DOHH2 (cell line): ENCODE measurements around the gene SEMA3D.

Experiments
- CTCF ChIP-seq: fragments of 200-600 bp; sonication (generic); IDR thresholded peaks from one replicate; pipeline ENCODE4 v1.5.1; 2014; ENCODE audit warnings: antibody characterized with exemption, mild to moderate bottlenecking, low read depth, low read length; ENCODE audit not compliant: poor library complexity, severe bottlenecking
- EZH2phosphoT487 ChIP-seq: fragments of 200-600 bp; sonication (generic); IDR thresholded peaks from 2 replicates; pipeline ENCODE4 v1.6.1; 2017; ENCODE audit warnings: borderline replicate concordance, mild to moderate bottlenecking, antibody characterized with exemption, low read length, moderate library complexity, mixed read lengths

GRCh38 chr7:85133560-85133959 lies 53.3 kb downstream of the SEMA3D start:
- TF ChIP-seq CTCF, result no peak
- TF ChIP-seq EZH2phosphoT487, result no peak
